Measurements from ENCODE around the gene SERINC5.

SERINC5 gene

GRCh38 chr5:80097451-80097850, 158.4 kb downstream of the SERINC5 start:
- Histone ChIP-seq H3K27ac (replicated peaks) (no peak overlapping the region), H3K27me3 (ENCODE audit: insufficient read depth, poor library complexity, severe bottlenecking) (no peaks in the 10 kb centered on the region), H3K4me3 (replicated peaks; ENCODE audit: insufficient read depth, low read length) (no peak overlapping the region)
- no peak for DNase-seq (ENCODE audit: low read depth in 1 of 2, low spot score in 1 of 2)
- TF ChIP-seq GABPA (IDR thresholded peaks at IDR 0.05; ENCODE audit: low read depth) (no peak), POLR2AphosphoS5 (IDR thresholded peaks at IDR 0.05; ENCODE audit: low read depth) (no peak), CTCF (IDR thresholded peaks at IDR 0.05; ENCODE audit: insufficient read depth, low read length) (no peak), SPI1 (IDR thresholded peaks at IDR 0.05; ENCODE audit: borderline replicate concordance, low read depth) (no peak), REST (IDR thresholded peaks at IDR 0.05; ENCODE audit: insufficient replicate concordance, low read depth) (no peak)

DNA sequence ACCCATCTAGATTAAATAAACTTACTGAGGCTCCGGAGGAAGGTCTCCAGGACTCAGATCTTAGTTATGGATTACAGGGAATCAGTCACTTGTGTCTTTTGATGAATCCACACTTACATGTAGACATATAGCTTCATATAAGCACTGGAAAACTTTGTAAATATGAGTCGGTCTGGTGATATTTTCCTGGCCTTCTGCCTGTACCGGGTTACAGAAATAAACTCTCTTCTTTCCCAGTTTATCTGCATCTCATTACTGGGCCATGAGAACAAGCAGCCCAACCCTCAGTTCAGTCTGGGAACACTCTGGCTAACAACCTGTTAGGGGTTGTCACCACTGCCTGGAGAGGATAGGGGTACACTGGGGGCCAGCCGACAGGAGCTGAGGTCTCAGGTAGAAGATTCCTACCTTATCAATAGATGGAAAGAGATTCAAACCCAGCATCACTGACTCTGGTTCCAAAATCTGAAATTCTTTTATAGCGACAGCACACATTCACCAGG, 161.6 kb downstream of the SERINC5 start:
- no peak overlapping the region for H3K27ac ChIP-seq (replicated peaks)
- H3K27me3 ChIP-seq (ENCODE audit: insufficient read depth, poor library complexity, severe bottlenecking), result no peaks in the 10 kb centered on the region
- H3K4me3 ChIP-seq (replicated peaks; ENCODE audit: insufficient read depth, low read length), result no peak overlapping the region
- no peak for TF ChIP-seq CTCF (IDR thresholded peaks at IDR 0.05; ENCODE audit: insufficient read depth, low read length)
- no peak for TF ChIP-seq SPI1 (IDR thresholded peaks at IDR 0.05; ENCODE audit: borderline replicate concordance, low read depth)
- no peak for TF ChIP-seq REST (IDR thresholded peaks at IDR 0.05; ENCODE audit: insufficient replicate concordance, low read depth)
- no peak for DNase-seq (ENCODE audit: low read depth in 1 of 2, low spot score in 1 of 2)

DNA sequence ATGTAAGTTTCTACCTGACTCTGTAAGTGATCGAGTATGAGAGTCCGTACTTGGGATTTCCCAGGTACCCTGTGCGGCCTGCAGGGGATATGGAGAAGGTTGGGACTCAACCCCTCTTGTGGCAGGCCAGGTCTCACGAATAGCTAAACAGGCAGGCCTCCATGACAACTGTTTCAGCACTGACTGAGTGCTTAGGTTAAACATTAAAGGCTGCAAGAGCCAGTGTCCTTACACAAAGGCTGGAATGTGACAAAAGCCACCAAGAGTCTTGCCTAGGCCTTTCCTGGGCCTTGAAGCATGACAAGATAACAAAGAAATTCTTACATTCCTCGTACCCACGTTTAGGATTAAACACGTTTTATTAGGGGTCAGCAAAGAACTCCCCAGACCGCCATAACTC, 162.1 kb downstream of the SERINC5 start:
- H3K27ac ChIP-seq (replicated peaks), result no peak overlapping the region
- no peak for DNase-seq (ENCODE audit: low read depth in 1 of 2, low spot score in 1 of 2)
- no peaks in the 10 kb centered on the region for H3K27me3 ChIP-seq (ENCODE audit: insufficient read depth, poor library complexity, severe bottlenecking)
- TF ChIP-seq GABPA (IDR thresholded peaks at IDR 0.05; ENCODE audit: low read depth) (no peak), POLR2AphosphoS5 (IDR thresholded peaks at IDR 0.05; ENCODE audit: low read depth) (no peak), CTCF (IDR thresholded peaks at IDR 0.05; ENCODE audit: insufficient read depth, low read length) (no peak), SPI1 (IDR thresholded peaks at IDR 0.05; ENCODE audit: borderline replicate concordance, low read depth) (no peak), REST (IDR thresholded peaks at IDR 0.05; ENCODE audit: insufficient replicate concordance, low read depth) (no peak)
- H3K4me3 ChIP-seq (replicated peaks; ENCODE audit: insufficient read depth, low read length), result no peak overlapping the region
